ENCODE results near the gene ADAM12.

DNA sequence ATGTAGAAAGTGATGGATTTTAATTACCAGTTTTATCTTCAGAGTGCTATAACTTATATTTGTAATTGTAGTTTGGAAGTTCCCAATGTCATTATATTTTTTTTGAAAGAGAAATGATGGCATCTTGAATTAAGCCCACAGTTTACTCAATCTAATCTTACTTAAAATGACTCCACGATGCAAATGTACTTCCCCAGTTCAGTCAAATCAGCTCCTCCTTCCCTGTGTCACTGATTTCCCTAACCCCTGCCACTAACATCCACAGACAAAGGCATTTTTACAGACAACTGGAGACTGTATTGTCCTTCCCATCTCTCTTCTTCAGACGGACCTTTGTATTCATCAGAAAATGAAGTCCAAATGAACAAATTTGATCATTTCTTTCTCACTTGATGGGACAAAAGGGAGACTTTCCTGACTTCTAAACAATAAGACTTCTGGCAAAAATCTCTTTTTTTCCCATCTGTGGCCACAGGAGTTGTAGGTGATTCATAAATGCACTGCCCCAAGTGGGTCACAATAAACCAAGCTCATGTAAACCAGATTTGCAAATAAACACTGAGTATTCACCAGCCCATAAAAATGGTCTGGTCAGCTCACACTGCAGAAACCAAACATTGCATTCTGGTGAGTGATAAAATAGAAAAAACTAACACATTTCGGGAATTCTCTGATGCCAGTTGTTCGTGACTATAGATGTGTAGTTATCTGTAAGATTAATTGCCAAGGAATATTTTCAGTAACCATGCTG is 329.0 kb downstream of the ADAM12 start:
- TF ChIP-seq, protein P1, sequence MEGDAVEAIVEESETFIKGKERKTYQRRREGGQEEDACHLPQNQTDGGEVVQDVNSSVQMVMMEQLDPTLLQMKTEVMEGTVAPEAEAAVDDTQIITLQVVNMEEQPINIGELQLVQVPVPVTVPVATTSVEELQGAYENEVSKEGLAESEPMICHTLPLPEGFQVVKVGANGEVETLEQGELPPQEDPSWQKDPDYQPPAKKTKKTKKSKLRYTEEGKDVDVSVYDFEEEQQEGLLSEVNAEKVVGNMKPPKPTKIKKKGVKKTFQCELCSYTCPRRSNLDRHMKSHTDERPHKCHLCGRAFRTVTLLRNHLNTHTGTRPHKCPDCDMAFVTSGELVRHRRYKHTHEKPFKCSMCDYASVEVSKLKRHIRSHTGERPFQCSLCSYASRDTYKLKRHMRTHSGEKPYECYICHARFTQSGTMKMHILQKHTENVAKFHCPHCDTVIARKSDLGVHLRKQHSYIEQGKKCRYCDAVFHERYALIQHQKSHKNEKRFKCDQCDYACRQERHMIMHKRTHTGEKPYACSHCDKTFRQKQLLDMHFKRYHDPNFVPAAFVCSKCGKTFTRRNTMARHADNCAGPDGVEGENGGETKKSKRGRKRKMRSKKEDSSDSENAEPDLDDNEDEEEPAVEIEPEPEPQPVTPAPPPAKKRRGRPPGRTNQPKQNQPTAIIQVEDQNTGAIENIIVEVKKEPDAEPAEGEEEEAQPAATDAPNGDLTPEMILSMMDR (IDR thresholded peaks at IDR 0.05): no peak
- no peak for TF ChIP-seq POLR2A (IDR thresholded peaks at IDR 0.05)
